GM21526 (cell line): Measurements from ENCODE around the gene UQCRH.
A peak's percentile ranks its signal among the peaks of the same experiment; 100 is the strongest.

ENCODE experiments used
- ATAC-seq: cut with Tn5 transposase; IDR thresholded peaks from one replicate; pipeline ENCODE4 v1.9.1; 2021; ENCODE audit warnings: moderate library complexity; ENCODE audit not compliant: unreplicated experiment, low FRiP score

The UQCRH gene

DNA sequence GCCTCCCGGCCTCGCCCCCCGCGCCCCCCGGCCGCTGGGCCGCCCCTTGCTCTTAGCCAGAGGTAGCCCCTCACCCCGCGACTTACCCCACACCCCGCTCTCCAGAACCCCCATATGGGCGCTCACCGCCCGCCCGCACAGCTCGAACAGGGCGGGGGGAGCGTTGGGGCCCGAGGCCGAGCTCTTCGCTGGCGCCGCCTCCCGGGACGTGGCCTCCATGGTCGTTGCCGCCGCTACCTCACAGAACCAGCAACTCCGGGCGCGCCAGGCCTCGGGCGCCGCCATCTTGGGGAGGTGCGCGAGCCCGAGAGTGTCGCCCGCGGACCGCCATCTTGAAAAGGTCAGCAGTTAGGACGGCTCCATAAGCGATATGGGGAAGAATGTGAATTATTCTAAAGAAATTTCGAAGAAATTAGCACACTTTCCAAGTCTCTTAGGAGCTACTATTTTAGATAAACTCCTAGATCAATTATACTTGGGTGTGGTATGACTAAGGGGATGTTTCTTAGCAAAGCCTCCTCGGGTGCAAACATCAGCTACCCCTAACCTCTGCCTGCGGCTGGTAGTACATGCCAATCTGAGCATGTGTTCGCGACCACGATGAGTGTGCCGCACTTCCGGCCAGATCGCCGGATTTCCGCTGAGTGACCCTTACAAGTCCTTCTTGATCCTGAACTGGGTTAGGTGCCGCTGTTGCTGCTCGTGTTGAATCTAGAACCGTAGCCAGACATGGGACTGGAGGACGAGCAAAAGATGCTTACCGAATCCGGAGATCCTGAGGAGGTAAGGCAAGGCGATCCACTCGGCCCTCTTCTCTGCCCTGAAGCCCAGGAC lies at the start of gene UQCRH, which contains the start of gene LRRC41:
Gene UQCRH (plus strand): TSS at position 661 of the 834 bp plus-strand sequence. CDS start 69 bp downstream, at position 730.
Gene LRRC41 (minus strand): TSS at position 579 of the 834 bp plus-strand sequence. CDS start 294 bp downstream, at position 285.
- ATAC-seq = peak; percentile 68

DNA sequence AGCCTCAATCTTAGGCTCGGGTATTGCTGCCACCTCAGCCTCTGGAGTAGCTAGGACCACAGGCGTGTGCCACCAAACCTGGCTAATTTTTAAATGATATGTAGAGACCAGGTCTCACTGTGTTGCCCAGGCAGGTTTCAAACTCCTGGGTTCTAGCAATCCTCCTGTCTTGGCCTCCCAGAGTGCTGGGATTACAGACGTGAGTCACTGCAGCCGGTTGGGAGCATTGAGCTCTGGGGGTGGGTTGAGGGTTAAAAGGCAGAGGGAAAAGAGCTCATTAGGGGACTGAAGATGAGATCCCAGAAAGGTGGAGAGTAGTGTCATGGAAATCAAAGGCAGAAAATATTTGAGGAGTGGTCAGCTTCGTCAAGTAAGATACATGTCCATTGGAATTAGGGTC lies 48.8 kb upstream of the UQCRH start:
- ATAC-seq = no peak

DNA sequence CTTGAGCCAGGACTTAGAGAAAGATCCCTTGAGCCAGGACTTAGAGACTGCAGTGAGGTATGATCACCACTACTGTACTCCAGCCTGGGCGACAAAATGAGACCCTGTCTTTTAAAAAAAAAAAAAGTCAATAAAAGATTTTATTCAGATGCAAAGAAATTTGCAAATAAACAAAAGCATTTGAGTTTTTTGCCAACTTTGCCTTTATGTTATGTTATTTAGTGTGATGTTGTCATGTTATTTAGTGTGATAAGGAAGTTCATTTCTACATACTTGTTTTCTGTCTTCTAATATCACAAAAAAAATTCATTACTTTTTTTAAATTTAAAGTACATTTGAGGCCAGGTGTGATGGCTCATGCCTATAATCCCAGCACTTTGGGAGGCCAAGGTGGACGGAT lies 47.0 kb upstream of the UQCRH start:
- ATAC-seq = no peak

DNA sequence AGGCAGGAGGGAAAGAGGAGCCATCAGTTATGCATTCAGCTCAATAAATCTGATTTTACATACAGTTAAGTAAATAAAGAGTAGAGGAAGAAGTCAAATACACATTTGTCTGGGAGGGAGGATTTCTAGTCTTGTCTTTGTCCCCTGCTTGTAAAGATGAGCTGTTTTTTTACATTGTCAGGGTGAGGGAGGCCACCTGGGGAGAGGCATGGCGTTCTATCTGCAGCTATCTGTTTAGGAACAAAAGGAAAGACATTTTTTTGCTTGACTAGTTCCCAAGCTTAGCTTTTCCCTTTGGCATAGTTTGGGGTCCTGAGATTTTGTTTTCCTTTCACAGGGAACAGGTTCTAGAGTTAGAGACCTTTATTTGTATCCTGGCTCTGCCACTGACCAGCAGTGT lies 41.0 kb upstream of the UQCRH start:
- no peak for ATAC-seq

DNA sequence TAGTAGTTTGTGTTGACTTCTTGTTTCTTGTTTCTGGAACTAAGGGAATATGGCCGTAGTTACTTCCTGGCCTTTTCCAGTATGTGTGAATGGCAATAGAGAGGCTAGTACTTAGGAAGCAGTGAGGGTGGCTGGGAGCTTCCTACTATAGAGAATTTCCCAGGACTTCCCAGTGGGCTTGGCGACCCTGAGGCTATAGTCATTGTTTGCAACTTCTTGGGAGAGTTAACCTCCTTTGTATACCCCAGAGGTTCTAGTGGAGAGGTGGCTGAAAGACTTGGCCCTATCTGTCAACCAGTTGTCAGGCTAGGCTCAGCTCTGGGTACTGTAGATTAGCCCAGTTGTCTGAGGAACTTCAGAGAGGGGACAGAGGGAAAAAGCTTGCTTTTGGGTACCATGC lies 40.4 kb upstream of the UQCRH start:
- no peak for ATAC-seq

DNA sequence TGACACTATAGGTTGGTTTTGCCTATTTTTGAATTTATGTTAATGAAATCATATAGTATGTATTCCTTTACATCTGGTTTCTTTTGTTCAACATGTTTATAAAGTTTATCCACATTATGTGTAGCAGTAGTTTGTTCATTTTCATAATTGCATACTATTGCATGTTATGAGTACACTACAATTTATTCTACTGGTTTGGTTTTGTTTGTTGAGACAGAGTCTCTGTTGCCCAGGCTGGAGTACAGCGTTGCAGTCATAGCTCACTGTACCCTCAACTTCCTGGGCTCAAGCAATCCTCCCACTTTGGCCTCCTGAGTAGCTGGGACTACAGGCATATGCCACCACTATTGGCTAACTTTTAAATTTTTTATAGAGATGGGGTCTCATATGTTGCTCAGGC lies 34.9 kb upstream of the UQCRH start:
- ATAC-seq = no peak

DNA sequence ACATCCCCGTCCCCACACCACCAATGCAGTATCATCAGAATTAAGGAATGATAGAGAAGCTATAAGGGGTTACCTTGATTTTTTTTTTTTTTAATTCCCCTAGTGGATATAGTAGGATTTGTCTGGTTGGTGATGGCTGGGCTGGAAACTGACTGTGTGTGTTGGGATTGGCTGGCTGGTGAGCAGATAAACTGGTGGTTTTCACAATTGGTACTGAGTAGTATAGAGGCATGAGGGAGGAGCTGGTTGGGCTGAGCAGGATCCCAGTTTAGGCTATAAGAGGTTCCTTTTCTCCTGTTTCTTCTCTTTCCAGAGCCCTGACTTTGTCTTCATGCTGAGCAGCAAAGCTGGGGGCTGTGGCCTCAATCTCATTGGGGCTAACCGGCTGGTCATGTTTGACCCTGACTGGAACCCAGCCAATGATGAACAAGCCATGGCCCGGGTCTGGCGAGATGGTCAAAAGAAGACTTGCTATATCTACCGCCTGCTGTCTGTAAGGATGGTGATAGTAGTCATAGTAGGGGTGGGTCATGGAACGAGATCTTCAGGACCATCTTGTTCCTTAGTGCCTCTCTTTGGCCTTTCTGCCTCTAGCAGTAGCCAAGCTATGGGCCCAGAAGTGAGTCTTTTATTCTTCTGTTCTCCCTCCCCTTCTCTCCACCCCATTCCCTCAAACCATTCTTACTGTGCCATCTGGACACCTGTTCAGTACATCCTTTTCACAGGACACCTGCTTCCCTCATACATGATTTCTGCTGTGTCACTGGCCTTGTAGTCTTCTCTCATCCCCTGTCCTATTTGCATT lies 29.1 kb upstream of the UQCRH start:
- ATAC-seq = no peak

DNA sequence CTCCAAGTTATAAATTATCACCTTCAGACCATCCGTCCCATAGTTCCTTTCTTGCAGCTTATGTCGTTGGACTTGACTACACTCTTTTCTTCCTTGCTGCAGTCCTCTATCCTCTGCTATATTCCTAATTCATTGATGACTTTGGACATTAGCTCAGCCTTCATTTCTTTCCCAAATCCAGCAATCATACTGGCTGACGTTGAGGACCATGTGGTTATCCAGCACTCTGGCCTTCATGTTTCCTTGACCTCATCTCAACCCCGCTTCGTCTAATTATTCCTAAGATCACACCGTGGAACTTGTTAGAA lies 28.5 kb upstream of the UQCRH start:
- no peak for ATAC-seq

DNA sequence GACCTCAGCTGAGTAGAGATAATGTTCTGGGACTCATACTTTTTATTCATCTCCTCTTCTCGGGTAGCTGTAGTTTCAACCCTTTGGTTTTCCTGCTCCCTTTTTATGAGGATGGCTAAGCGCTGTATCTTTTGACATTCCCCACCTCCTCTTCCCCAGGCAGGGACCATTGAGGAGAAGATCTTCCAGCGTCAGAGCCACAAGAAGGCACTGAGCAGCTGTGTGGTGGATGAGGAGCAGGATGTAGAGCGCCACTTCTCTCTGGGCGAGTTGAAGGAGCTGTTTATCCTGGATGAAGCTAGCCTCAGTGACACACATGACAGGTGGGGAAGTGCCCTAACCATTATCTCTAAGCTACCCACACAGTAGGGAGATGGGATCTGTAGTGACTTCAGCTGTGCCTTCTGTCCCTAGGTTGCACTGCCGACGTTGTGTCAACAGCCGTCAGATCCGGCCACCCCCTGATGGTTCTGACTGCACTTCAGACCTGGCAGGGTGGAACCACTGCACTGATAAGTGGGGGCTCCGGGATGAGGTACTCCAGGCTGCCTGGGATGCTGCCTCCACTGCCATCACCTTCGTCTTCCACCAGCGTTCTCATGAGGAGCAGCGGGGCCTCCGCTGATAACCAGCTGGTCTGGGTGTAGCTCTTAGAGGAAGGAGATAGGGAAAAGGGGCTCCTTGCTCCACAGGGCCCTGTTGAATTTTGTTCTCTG lies 25.7 kb upstream of the UQCRH start:
- no peak for ATAC-seq

DNA sequence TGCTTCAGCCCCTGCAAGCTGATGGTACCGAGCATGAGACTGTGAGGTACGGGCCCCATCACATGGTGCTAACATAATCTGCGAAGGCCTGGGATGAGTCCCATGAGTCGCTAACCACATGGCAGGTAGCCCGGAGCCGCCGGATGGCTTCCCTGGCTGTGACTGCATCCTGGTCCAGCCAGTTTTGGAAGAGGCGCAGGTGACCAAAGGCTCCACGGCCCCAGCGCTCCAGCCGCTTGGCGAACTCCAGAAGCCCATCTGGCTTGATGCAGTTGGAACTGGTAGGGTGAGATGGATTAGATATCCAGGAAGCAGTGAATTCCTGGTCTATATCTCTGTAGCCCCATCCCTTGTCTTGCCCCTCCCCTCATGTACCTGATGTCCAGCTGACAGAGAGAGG lies 24.7 kb upstream of the UQCRH start:
- no peak for ATAC-seq

DNA sequence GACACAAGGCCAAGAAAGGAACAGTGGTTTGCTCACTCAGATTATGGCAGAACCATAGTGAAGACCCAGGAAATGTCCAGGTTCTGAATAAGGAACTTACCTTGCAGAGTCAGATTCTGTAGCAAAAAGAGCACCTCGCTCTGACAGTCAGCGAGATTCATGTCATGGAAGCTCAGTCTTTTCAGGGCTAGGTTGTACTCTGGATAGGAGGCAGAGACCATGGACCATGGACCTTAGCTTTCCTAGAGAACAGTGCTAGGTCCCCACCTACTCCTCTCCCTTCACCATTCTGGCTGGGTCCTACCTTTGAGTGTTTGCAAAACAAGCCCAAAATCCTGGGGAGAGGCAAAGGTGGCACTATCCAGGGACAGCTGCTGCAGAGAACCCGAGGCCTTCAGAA lies 23.4 kb upstream of the UQCRH start:
- no peak for ATAC-seq

DNA sequence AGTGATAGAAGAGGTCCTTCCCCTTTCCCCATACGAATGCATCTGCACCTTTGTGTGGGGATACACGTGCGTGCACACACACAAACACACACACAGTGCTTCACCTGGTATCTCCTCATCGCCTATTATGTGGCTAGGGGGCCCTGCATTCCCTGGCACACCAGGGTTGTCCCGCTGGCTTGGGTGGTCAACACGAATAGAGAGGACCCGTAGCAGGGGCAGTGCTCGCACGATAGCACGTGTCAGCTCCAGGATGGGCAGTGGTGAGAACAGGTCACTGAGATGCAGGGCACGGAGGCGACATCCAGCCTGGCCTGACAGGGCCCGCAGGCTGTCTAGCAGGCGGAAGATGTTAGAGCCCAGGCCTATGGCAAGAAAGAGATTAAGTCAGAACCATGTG lies 22.5 kb upstream of the UQCRH start:
- no peak for ATAC-seq

DNA sequence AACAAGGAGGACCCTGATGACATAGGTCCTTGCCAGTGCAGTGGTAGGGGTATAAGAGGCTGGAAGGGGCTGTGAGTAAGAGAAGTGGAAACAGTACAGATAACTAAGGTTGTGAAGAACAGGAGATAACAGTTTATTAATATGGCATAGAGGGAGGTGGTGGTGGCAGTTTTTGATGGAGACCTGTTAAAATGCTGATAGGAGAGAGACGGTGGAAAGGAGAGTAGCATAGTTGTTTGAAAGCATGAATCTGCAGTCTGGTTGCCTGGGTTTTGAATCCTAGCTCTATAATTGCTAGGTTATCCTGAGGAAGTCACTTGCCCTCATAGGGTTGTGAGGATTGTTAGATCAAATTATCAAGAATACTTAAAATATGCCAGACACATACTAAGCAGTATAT lies 19.4 kb upstream of the UQCRH start:
- no peak for ATAC-seq

DNA sequence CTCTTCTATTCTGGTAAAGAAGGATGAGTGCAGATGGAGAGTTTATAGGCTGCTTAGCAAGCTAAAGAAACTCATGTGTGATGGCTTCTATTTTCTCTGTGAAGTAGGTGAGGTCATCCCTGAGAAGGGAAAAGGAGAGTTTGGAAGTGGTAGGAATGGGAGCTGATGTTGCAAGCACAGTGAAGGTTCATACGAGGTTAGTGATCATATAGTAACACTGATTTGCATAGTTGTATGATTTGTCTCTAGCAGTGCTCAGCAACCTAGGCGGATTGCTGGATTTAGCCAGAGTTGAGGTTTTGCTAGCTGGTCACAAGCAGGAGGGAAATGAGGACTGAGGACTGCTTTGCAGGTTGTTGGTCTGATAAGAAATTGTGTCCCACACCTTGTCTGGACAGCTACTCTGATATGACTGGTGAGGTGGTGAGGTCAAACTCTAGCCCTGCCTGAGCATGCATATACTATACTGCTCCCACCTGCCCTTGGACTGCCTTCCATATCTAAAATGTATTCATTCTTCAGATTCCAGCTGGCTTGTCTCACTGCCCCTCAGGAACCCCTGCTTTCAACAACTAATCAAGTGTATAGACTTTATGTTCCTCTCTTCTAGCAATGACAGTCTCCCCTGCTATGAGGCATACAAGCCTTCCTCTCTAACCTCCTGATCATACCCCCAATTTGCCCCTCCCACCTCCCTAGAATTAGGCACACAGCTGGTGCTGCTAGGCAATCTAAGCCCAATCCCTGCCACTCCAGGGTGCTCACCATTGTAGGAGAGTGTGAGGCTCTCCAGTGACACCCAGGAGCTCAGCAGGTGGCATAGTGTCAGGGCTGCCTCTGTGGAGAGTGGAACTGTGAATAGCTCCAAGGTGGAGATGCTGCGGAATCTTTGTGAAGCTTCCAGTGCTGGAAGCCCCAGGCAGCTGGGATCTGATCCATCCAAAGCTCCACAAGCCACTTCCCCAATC lies 18.6 kb upstream of the UQCRH start:
- no peak for ATAC-seq

DNA sequence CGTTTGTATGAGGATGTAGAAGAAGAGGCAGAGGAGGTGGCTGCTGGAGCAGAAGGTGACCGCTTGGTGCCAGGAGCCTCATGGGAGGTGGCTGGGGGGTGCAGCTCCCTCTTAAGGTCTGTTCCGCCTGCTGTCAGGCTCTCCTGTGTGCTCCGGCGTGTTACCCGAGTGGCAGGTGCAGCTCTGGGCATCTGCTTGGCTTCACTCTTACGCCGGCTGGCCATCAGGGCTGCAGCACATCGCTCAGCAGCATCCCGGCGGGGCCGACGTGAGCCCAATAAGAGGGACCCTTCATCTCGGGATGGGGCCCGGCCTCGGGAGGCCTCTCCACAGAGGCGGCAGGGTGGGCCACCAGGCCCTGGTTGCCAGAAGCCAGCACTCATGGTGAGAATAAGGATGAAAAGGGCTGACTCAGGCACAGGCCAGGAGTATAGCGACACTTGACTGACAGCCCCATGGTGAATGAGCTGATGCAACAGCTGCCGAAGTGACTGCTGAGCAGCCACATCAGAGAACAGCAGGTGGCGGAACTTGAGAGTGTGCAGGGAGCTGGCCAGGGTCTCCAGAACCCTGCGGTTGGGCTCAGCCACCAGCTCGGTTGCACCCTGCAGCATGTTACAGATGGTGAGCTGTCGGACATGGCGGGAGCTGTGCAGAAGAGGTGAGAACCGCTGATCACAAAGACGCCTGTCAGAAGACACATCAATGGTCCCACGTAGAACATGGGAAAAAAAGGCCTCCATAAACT lies 17.6 kb upstream of the UQCRH start:
- no peak for ATAC-seq

DNA sequence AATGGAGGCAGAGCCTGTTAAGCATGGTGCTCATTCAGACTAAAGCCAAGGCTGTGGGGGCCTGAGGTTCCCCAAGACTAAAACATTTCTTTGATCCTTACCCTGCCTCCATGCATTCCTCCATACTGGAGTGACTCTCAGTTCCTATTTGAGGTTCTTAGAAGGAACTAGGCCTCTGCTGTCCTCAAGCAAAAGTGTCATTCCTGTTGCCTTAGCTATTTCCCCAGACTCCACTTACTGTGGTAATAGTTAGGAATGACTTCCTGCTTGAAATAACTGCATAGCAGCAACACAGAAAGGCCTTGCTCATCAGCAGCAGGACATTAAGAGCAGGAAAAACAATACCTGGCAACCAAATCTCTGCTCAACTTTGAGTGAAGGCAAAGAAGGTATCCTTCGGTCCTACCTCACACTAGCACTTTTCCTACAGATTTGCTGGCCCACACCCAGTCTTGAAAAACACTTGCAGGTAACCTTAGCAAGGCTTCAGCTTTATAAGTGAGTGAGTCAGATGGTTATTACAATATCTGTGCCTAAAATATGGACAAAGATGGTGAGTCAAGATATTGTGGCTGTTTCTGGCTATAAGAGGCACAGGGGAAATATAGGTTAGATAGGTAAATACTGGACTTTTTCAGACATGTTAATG lies 14.9 kb upstream of the UQCRH start:
- no peak for ATAC-seq

DNA sequence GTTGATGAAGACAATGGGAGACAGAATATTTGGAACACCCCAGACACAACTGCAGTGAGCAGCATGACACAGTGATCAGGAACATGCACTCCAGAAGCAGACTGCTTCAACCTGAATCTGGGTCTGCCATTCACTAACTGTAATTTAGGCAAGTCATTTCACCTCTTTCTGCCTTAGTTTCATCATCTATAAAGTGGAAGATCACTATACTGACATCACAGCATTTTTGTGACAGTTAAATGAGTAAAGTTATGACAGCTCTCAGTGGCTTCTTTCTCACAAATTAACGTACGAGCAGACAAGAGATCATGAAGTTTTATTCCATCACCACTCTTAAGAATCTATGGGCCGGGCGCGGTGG lies 14.4 kb upstream of the UQCRH start:
- ATAC-seq = no peak

DNA sequence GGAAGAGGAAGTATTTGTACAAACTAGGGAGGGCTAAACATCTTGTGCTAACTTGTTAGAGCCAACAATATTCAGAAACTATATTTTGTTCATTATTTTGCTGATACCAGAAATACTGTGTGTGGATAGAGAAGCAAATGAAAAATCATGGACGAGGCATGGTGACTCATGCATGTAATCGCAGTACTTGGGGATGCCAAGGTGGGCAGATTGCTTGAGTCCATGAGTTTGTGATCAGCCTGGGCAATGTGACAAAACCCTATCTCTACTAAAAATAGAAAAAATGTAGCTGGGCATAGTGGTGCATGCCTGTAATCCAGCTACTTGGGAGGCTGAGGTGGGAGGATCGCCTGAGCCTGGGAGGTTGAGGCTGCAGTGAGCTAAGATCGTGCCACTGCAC lies 13.5 kb upstream of the UQCRH start:
- ATAC-seq = no peak

DNA sequence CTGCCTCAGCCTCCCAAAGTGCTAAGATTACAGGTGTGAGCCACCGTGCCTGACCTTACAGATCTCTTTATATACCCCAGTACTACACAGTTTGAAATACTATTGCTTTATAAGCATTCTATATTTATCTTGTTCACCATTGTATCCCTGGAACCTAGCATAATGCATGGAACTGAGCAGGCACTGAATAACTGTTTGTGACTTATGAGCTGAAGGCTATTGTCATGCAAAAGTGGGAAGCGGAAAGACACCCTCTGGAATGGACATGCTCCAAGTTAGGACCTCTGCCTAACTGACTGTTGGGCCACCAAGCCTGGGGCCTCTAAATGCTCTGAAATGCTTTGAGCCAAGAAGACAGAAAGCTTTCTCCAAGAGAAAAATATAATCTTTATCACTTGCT lies 8.2 kb upstream of the UQCRH start:
- no peak for ATAC-seq
